Fibroblast of lung (primary cell): Measurements from ENCODE around the gene RRAS.

Source experiments
- EZH2 ChIP-seq: IDR thresholded peaks from 2 replicates; pipeline ENCODE4 v1.5.1; 2012; ENCODE audit warnings: low read length, control low read depth, mild to moderate bottlenecking; ENCODE audit errors: missing control alignments
- TF ChIP-seq, protein P1 (sequence below), 2 donors: IDR thresholded peaks in 1 of 2; conservative IDR thresholded peaks in 1 of 2; 1 replicate in 1 of 2; 2 replicates in 1 of 2; pipeline ENCODE4 v1.5.1; 2011 to 2012; ENCODE audit warnings: low read length in 2 of 2, control low read depth in 1 of 2, inconsistent platforms in 1 of 2, low read depth in 1 of 2, mild to moderate bottlenecking in 1 of 2

DNA sequence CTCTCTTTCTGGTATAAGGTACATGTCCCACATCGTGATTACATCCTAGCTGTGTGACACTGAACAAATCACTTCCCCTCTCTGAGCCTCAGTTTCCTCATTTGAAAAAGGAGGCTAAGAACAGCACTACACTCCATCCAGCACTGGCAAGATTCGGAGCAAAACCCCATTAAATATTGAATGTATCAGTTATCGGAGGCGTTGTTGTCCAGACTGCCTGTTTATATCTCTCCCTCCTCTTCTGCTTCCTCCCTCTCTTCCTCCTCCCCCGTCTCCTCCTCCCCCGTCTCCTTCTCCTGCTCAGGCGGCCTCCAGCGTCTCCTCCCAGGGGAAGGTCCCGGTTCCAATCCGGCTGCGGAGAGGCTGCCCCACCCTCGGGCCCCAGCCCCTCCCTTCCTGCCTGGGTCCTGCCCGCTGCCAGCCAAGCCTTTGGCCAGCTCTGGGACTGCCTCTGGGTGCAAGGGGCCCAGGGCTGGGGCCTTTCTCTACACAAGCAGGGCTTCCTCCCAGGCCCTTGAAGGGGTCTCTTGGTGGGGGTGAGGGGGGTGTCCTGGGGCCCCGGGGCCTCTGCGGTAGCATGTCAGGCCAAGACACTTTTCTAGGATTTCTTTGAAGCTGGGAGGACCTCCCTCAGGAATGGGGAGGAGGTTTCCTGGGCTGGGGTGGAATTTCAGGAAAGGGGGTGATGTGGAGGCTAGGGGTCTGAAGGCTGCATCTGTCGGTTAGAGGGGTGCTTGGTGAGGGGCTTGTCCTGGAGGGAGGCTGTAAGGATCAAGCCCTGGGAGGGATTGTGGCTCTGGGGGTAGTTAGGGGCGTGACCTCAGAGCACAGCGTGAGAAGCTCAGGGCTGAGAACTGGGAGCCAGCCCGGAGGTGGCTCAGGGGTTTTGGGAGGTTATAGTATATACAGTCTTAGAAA is 1.9 kb downstream of the RRAS start:
- TF ChIP-seq, protein P1, sequence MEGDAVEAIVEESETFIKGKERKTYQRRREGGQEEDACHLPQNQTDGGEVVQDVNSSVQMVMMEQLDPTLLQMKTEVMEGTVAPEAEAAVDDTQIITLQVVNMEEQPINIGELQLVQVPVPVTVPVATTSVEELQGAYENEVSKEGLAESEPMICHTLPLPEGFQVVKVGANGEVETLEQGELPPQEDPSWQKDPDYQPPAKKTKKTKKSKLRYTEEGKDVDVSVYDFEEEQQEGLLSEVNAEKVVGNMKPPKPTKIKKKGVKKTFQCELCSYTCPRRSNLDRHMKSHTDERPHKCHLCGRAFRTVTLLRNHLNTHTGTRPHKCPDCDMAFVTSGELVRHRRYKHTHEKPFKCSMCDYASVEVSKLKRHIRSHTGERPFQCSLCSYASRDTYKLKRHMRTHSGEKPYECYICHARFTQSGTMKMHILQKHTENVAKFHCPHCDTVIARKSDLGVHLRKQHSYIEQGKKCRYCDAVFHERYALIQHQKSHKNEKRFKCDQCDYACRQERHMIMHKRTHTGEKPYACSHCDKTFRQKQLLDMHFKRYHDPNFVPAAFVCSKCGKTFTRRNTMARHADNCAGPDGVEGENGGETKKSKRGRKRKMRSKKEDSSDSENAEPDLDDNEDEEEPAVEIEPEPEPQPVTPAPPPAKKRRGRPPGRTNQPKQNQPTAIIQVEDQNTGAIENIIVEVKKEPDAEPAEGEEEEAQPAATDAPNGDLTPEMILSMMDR (conservative IDR thresholded peaks at IDR 0.05 in 1 of 2, IDR thresholded peaks at IDR 0.05 in 1 of 2; ENCODE audit: low read depth in 1 of 2, low read length in 2 of 2) = no peak
- no peak for TF ChIP-seq EZH2
